HCT116 (cell line): Measurements from ENCODE around the gene MANBA. TPM values are rescaled to one million over a fixed set of nuclear protein-coding genes. Genes with fewer than 3 reads are reported as not detected.

Experiments used
- ATAC-seq: fragments of 200-7000 bp; cut with Tn5 transposase; 2 replicates; pipeline ENCODE4 v1.9.1; 2020; ENCODE audit warnings: mild to moderate bottlenecking, moderate library complexity
- BruUV-seq: library from RNA; stranded (reverse); fragments of 400-500 nt; replicated peaks from 2 replicates; lab custom pipeline; 2021; lab: Mats Ljungman, UMichigan
- CTCF ChIA-PET: fragments of 300-600 bp; sonication (Branson Sonifier 250); formaldehyde crosslinking; loops from one replicate; lab custom pipeline; 2021; ENCODE audit warnings: antibody characterized with exemption; lab: Charles Lee
- POLR2A ChIA-PET: fragments of 300-600, 350-600 bp; sonication (Branson Sonifier 250); formaldehyde crosslinking; loops from one replicate; lab custom pipeline; 2021; ENCODE audit warnings: antibody characterized with exemption; lab: Charles Lee
- RAD21 ChIA-PET, 2 experiments: fragments of 300-600 bp; sonication (Branson Sonifier 250); formaldehyde crosslinking; loops; one replicate each; lab custom pipeline; 2023; ENCODE audit warnings: low total read pairs in 2 of 2; ENCODE audit not compliant: uncharacterized antibody in 2 of 2, unreplicated experiment in 2 of 2, low non-redundant PET in 1 of 2; lab: Charles Lee
- DNase-seq: peaks from one replicate; pipeline ENCODE4 v3.0.0-alpha.2; 2010; ENCODE audit warnings: low read depth, low spot score
- H2AFZ ChIP-seq: fragments of 200-600 bp; shearing (Covaris generic), sonication (generic); 2 replicates; pipeline ENCODE4 v1.6.1; 2017; ENCODE audit warnings: low read depth, mixed run types, mixed read lengths, antibody characterized with exemption, low read length; ENCODE audit not compliant: poor library complexity, severe bottlenecking
- H3K27ac ChIP-seq: 2 replicates; pipeline ENCODE4 v1.5.1; 2012; ENCODE audit warnings: low read depth, low read length
- H3K27me3 ChIP-seq: fragments of 200-600 bp; sonication (generic); 2 replicates; pipeline ENCODE4 v1.6.1; 2016; ENCODE audit warnings: mixed run types, low read length, mixed read lengths; ENCODE audit not compliant: insufficient read depth
- H3K36me3 ChIP-seq, 2 experiments: fragments of 200-500 bp in 1 of 2; fragments of 200-600 bp in 1 of 2; sonication (Bioruptor generic) in 1 of 2; sonication (generic) in 1 of 2; 2 replicates each; pipeline versions ENCODE4 v1.5.1 to v1.6.1; 2014 to 2016; ENCODE audit warnings: low read length in 2 of 2, inconsistent platforms in 1 of 2, mixed read lengths in 1 of 2, mixed run types in 1 of 2; ENCODE audit not compliant: insufficient read depth in 2 of 2, control insufficient read depth in 1 of 2
- H3K4me1 ChIP-seq, 2 experiments: fragments of 200-600 bp in 1 of 2; sonication (generic) in 1 of 2; 2 replicates each; pipeline versions ENCODE4 v1.5.1 to v1.6.1; 2012 to 2017; ENCODE audit warnings: low read length in 2 of 2, inconsistent platforms in 1 of 2, mild to moderate bottlenecking in 1 of 2, mixed read lengths in 1 of 2, mixed run types in 1 of 2, moderate library complexity in 1 of 2; ENCODE audit not compliant: insufficient read depth in 2 of 2, control insufficient read depth in 1 of 2
- H3K4me2 ChIP-seq: fragments of 200-600 bp; sonication (generic); 2 replicates; pipeline ENCODE4 v1.6.1; 2017; ENCODE audit warnings: mixed run types, low read length, mixed read lengths
- H3K4me3 ChIP-seq, 2 experiments: fragments of 200-600 bp in 1 of 2; sonication (generic) in 1 of 2; replicated peaks in 1 of 2; 2 replicates each; pipeline ENCODE4 v1.5.1; 2011 to 2016; ENCODE audit warnings: low read length in 2 of 2, control low read depth in 1 of 2, low read depth in 1 of 2, mild to moderate bottlenecking in 1 of 2, mixed read lengths in 1 of 2, mixed run types in 1 of 2
- H3K79me2 ChIP-seq: fragments of 200-600 bp; sonication (generic); 2 replicates; pipeline ENCODE4 v1.6.1; 2017; ENCODE audit warnings: mild to moderate bottlenecking, mixed run types, low read length, moderate library complexity, mixed read lengths; ENCODE audit not compliant: insufficient read depth
- H3K9ac ChIP-seq: fragments of 200-600 bp; sonication (generic); 2 replicates; pipeline ENCODE4 v1.6.1; 2016; ENCODE audit warnings: low read length, mixed read lengths
- H3K9me2 ChIP-seq: fragments of 200-600 bp; sonication (generic), shearing (Covaris generic); 2 replicates; pipeline ENCODE4 v1.6.1; 2017; ENCODE audit warnings: mixed run types, mild to moderate bottlenecking, moderate library complexity; ENCODE audit not compliant: insufficient read depth
- H3K9me3 ChIP-seq, 2 experiments: fragments of 200-500 bp in 1 of 2; fragments of 200-600 bp in 1 of 2; sonication (Bioruptor generic) in 1 of 2; sonication (generic) in 1 of 2; 2 replicates each; pipeline ENCODE4 v1.6.1; 2014 to 2017; ENCODE audit warnings: low read length in 2 of 2, mixed read lengths in 2 of 2, inconsistent platforms in 1 of 2, low read depth in 1 of 2, mild to moderate bottlenecking in 1 of 2, mixed run types in 1 of 2, moderate library complexity in 1 of 2; ENCODE audit not compliant: control insufficient read depth in 1 of 2, insufficient read depth in 1 of 2
- H4K20me1 ChIP-seq: fragments of 200-600 bp; sonication (generic), shearing (Covaris generic); 2 replicates; pipeline ENCODE4 v1.6.1; 2017; ENCODE audit warnings: mixed run types, mild to moderate bottlenecking, moderate library complexity; ENCODE audit not compliant: insufficient read depth
- EGR1 ChIP-seq: IDR thresholded peaks from 2 replicates; pipeline ENCODE4 v1.6.1; 2012; ENCODE audit warnings: low read depth
- JUND ChIP-seq: IDR thresholded peaks from 2 replicates; pipeline ENCODE4 v1.6.1; 2012
- POLR2AphosphoS5 ChIP-seq: IDR thresholded peaks from 2 replicates; pipeline ENCODE4 v1.6.1; 2011; ENCODE audit warnings: mild to moderate bottlenecking, low read depth, low read length, moderate library complexity
- ZFX ChIP-seq: fragments of 450-650 bp; IDR thresholded peaks from 2 replicates; pipeline ENCODE4 v1.6.1; 2017
- ZNF274 ChIP-seq: fragments of 200-500 bp; sonication (Bioruptor generic); IDR thresholded peaks from 2 replicates; pipeline ENCODE4 v1.6.1; 2014; ENCODE audit warnings: mild to moderate bottlenecking, low read depth, low read length, inconsistent platforms
- intact Hi-C: fragments of 100-400 bp; cut with micrococcal nuclease; formaldehyde crosslinking; loops from 2 replicates; pipeline ENCODE4 v1.10.0; 2022
- total RNA-seq: library from RNA; stranded (reverse); gene quantifications from one replicate; pipeline ENCODE4 v1.2.1, GENCODE V29; 2021; ENCODE audit not compliant: unreplicated experiment
- TF ChIP-seq, protein P1 (sequence below): IDR thresholded peaks from 2 replicates; pipeline ENCODE4 v1.6.1; 2011; ENCODE audit warnings: mild to moderate bottlenecking, low read length, moderate library complexity; ENCODE audit not compliant: insufficient replicate concordance; ENCODE audit errors: extremely low read depth
- TF ChIP-seq, protein P2 (sequence below): IDR thresholded peaks from 2 replicates; pipeline ENCODE4 v1.6.1; 2012; ENCODE audit warnings: low read depth

MANBA gene
- total RNA-seq, 1 experiment from 2014 or later, result 21.3 TPM

DNA sequence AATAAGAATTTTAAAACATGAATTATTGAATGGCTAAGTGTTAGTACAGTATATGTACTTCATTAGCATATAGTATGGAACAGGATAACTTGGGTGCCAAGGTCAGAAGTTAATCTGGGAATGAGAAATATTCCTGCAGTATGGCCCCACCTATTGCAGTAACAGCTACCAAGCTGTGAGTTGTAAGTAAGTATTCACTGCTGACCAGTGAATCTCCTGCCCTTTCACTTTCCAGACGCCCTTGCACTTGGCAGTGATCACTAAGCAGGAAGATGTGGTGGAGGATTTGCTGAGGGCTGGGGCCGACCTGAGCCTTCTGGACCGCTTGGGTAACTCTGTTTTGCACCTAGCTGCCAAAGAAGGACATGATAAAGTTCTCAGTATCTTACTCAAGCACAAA is 154.5 kb downstream of the MANBA start:
- Histone ChIP-seq H2AFZ (no peak overlapping the region), H4K20me1 (no peaks in the 10 kb centered on the region), H3K4me1 (no peaks in the 10 kb centered on the region), H3K9ac (no peak overlapping the region), H3K27ac (no peak overlapping the region), H3K4me2 (no peak overlapping the region), H3K9me3 (no peaks in the 10 kb centered on the region), H3K36me3 (peaks cover 2 to 4% of the 10 kb centered on the region in 2 experiments; a peak in 2 of 4 replicates), H3K79me2 (no peaks in the 10 kb centered on the region), H3K4me3 (no peak overlapping the region), H3K27me3 (no peaks in the 10 kb centered on the region), H3K9me2 (no peaks in the 10 kb centered on the region)
- ATAC-seq (no peak), DNase-seq (no peak)
- intact Hi-C loops, result no loop called here
- TF ChIP-seq, protein P1, sequence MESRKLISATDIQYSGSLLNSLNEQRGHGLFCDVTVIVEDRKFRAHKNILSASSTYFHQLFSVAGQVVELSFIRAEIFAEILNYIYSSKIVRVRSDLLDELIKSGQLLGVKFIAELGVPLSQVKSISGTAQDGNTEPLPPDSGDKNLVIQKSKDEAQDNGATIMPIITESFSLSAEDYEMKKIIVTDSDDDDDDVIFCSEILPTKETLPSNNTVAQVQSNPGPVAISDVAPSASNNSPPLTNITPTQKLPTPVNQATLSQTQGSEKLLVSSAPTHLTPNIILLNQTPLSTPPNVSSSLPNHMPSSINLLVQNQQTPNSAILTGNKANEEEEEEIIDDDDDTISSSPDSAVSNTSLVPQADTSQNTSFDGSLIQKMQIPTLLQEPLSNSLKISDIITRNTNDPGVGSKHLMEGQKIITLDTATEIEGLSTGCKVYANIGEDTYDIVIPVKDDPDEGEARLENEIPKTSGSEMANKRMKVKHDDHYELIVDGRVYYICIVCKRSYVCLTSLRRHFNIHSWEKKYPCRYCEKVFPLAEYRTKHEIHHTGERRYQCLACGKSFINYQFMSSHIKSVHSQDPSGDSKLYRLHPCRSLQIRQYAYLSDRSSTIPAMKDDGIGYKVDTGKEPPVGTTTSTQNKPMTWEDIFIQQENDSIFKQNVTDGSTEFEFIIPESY, result no peak
- no peak for TF ChIP-seq ZFX
- TF ChIP-seq, protein P2, sequence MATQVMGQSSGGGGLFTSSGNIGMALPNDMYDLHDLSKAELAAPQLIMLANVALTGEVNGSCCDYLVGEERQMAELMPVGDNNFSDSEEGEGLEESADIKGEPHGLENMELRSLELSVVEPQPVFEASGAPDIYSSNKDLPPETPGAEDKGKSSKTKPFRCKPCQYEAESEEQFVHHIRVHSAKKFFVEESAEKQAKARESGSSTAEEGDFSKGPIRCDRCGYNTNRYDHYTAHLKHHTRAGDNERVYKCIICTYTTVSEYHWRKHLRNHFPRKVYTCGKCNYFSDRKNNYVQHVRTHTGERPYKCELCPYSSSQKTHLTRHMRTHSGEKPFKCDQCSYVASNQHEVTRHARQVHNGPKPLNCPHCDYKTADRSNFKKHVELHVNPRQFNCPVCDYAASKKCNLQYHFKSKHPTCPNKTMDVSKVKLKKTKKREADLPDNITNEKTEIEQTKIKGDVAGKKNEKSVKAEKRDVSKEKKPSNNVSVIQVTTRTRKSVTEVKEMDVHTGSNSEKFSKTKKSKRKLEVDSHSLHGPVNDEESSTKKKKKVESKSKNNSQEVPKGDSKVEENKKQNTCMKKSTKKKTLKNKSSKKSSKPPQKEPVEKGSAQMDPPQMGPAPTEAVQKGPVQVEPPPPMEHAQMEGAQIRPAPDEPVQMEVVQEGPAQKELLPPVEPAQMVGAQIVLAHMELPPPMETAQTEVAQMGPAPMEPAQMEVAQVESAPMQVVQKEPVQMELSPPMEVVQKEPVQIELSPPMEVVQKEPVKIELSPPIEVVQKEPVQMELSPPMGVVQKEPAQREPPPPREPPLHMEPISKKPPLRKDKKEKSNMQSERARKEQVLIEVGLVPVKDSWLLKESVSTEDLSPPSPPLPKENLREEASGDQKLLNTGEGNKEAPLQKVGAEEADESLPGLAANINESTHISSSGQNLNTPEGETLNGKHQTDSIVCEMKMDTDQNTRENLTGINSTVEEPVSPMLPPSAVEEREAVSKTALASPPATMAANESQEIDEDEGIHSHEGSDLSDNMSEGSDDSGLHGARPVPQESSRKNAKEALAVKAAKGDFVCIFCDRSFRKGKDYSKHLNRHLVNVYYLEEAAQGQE, result no peak
- TF ChIP-seq POLR2AphosphoS5, result no peak
- no peak for TF ChIP-seq ZNF274
- no peak for TF ChIP-seq JUND
- no peak for TF ChIP-seq EGR1
- ChIA-PET RAD21 (no interaction called here), CTCF (interaction anchor here (1.2 kb wide), 1 partner anchor 15 kb away, joined by 3 read pairs; no protein-coding TSS in a partner anchor), POLR2A (no interaction called here)
- BruUV-seq, result no TSS peak
